ENCODE measurements around the gene WDR81. TPM values are rescaled to one million over a fixed set of nuclear protein-coding genes. Genes with fewer than 3 reads are reported as not detected.

WDR81 gene
- total RNA-seq, 1 experiment from 2014 or later = 17.4 TPM

GRCh38 chr17:1733759-1734158 is 9.3 kb downstream of the WDR81 start:
- Mint-ChIP-seq H3K36me3 (ENCODE audit: insufficient read depth, unreplicated experiment) (peaks cover 58% of the 10 kb centered on the region), H3K4me3 (ENCODE audit: unreplicated experiment) (no peak overlapping the region), H3K4me1 (ENCODE audit: insufficient read depth, unreplicated experiment) (peaks cover 18% of the 10 kb centered on the region), H3K27me3 (ENCODE audit: insufficient read depth, unreplicated experiment) (no peaks in the 10 kb centered on the region), H3K9me3 (ENCODE audit: unreplicated experiment) (no peaks in the 10 kb centered on the region), H3K27ac (ENCODE audit: low read depth, unreplicated experiment) (no peak overlapping the region)
- ChIA-PET POLR2A (interaction anchor here (0.8 kb wide), 1 partner anchor 12 kb away, joined by 3 read pairs; no protein-coding TSS in a partner anchor), CTCF (interaction anchor here (0.7 kb wide), 1 partner anchor 546 kb away, joined by 3 read pairs; no protein-coding TSS in a partner anchor)
- BruUV-seq (replicated peaks) = no TSS peak
- DNase-seq (ENCODE audit: unreplicated experiment) = no peak
- TF ChIP-seq CTCF (IDR thresholded peaks at IDR 0.05; ENCODE audit: unreplicated experiment) = no peak
- intact Hi-C loops (cut with micrococcal nuclease) = no loop called here

- no peak for TF ChIP-seq CTCF (IDR thresholded peaks at IDR 0.05; ENCODE audit: unreplicated experiment)
- H3K4me3 Mint-ChIP-seq (ENCODE audit: unreplicated experiment) = no peak overlapping the region
- peak overlapping the region; percentile 31 for H3K27ac Mint-ChIP-seq (ENCODE audit: low read depth, unreplicated experiment)
- peaks cover 53% of the 10 kb centered on the region for H3K36me3 Mint-ChIP-seq (ENCODE audit: insufficient read depth, unreplicated experiment)
- ChIA-PET POLR2A (no interaction called here), CTCF (no interaction called here)
- DNase-seq (ENCODE audit: unreplicated experiment) = no peak
- no TSS peak for BruUV-seq (replicated peaks)
- H3K27me3 Mint-ChIP-seq (ENCODE audit: insufficient read depth, unreplicated experiment) = no peaks in the 10 kb centered on the region
- intact Hi-C loops (cut with micrococcal nuclease) = no loop called here
- H3K4me1 Mint-ChIP-seq (ENCODE audit: insufficient read depth, unreplicated experiment) = peaks cover 9% of the 10 kb centered on the region
- H3K9me3 Mint-ChIP-seq (ENCODE audit: unreplicated experiment) = no peaks in the 10 kb centered on the region
These were observed 10.9 kb downstream of the WDR81 start for GRCh38 chr17:1735418-1735817.

GRCh38 chr17:1735834-1736347 is 11.4 kb downstream of the WDR81 start:
- ChIA-PET CTCF (interaction anchor here (1.0 kb wide), 1 partner anchor 19 kb away, joined by 3 read pairs; no protein-coding TSS in a partner anchor), POLR2A (interaction anchor here (1.2 to 1.3 kb wide), 2 partner anchors 11 kb away, joined by 3 read pairs; no protein-coding TSS in a partner anchor)
- no peak for TF ChIP-seq CTCF (IDR thresholded peaks at IDR 0.05; ENCODE audit: unreplicated experiment)
- BruUV-seq (replicated peaks) = no TSS peak
- peak overlapping the region; percentile 31 for H3K27ac Mint-ChIP-seq (ENCODE audit: low read depth, unreplicated experiment)
- no peak for DNase-seq (ENCODE audit: unreplicated experiment)
- intact Hi-C loops (cut with micrococcal nuclease) = no loop called here
- H3K36me3 Mint-ChIP-seq (ENCODE audit: insufficient read depth, unreplicated experiment) = peaks cover 51% of the 10 kb centered on the region
- H3K4me3 Mint-ChIP-seq (ENCODE audit: unreplicated experiment) = no peak overlapping the region
- H3K9me3 Mint-ChIP-seq (ENCODE audit: unreplicated experiment) = no peaks in the 10 kb centered on the region
- no peaks in the 10 kb centered on the region for H3K27me3 Mint-ChIP-seq (ENCODE audit: insufficient read depth, unreplicated experiment)
- H3K4me1 Mint-ChIP-seq (ENCODE audit: insufficient read depth, unreplicated experiment) = peaks cover 4% of the 10 kb centered on the region

GRCh38 chr17:1736348-1737281 is 12.1 kb downstream of the WDR81 start:
- ChIA-PET POLR2A (interaction anchor here (0.6 to 1.3 kb wide), 8 partner anchors 8 to 62 kb away, joined by 3 to 4 read pairs (median 3); no protein-coding TSS in a partner anchor), CTCF (interaction anchor here (1.0 kb wide), 1 partner anchor 20 kb away, joined by 3 read pairs; no protein-coding TSS in a partner anchor)
- no peak overlapping the region for H3K4me3 Mint-ChIP-seq (ENCODE audit: unreplicated experiment)
- DNase-seq (ENCODE audit: unreplicated experiment) = peak; percentile 86
- no peak overlapping the region for H3K27ac Mint-ChIP-seq (ENCODE audit: low read depth, unreplicated experiment)
- no TSS peak for BruUV-seq (replicated peaks)
- no peak for TF ChIP-seq CTCF (IDR thresholded peaks at IDR 0.05; ENCODE audit: unreplicated experiment)
- peaks cover 46% of the 10 kb centered on the region for H3K36me3 Mint-ChIP-seq (ENCODE audit: insufficient read depth, unreplicated experiment)
- intact Hi-C loops (cut with micrococcal nuclease) = no loop called here
- H3K27me3 Mint-ChIP-seq (ENCODE audit: insufficient read depth, unreplicated experiment) = no peaks in the 10 kb centered on the region
- H3K9me3 Mint-ChIP-seq (ENCODE audit: unreplicated experiment) = no peaks in the 10 kb centered on the region
- H3K4me1 Mint-ChIP-seq (ENCODE audit: insufficient read depth, unreplicated experiment) = no peaks in the 10 kb centered on the region
